MM.1S (cell line): Measurements from ENCODE around the gene PUM1.

ENCODE experiments used
- DNase-seq: peaks from one replicate; pipeline ENCODE4 v3.0.0-alpha.2; 2015
- H2AFZ ChIP-seq: fragments of 300-600 bp; sonication (generic); 2 replicates; pipeline ENCODE4 v1.6.0; 2016; ENCODE audit warnings: antibody characterized with exemption, low read length
- H3F3A ChIP-seq: fragments of 300-600 bp; sonication (generic); 2 replicates; pipeline ENCODE4 v1.6.1; 2016; ENCODE audit warnings: mild to moderate bottlenecking, antibody characterized with exemption, low read length, moderate library complexity, mixed read lengths; ENCODE audit not compliant: insufficient read depth
- H3K27ac ChIP-seq: fragments of 300-600 bp; sonication (generic); 2 replicates; pipeline ENCODE4 v1.5.1; 2016; ENCODE audit warnings: mild to moderate bottlenecking, low read length
- H3K27me3 ChIP-seq: fragments of 300-600 bp; sonication (generic); replicated peaks from 2 replicates; pipeline ENCODE4 v1.6.0; 2016; ENCODE audit warnings: low read length; ENCODE audit not compliant: insufficient read depth
- H3K36me3 ChIP-seq: fragments of 300-600 bp; sonication (generic); replicated peaks from 2 replicates; pipeline ENCODE4 v1.6.1; 2016; ENCODE audit warnings: mild to moderate bottlenecking, low read length, mixed read lengths; ENCODE audit not compliant: insufficient read depth
- H3K4me1 ChIP-seq: fragments of 300-600 bp; sonication (generic); 2 replicates; pipeline ENCODE4 v1.6.1; 2016; ENCODE audit warnings: low read length, mixed read lengths
- H3K4me2 ChIP-seq: fragments of 300-600 bp; sonication (generic); 2 replicates; pipeline ENCODE4 v1.6.0; 2016; ENCODE audit warnings: low read depth, low read length
- H3K4me3 ChIP-seq: fragments of 300-600 bp; sonication (generic); 2 replicates; pipeline ENCODE4 v1.5.1; 2016; ENCODE audit warnings: low read length, mixed read lengths
- H3K79me2 ChIP-seq: fragments of 300-600 bp; sonication (generic); 2 replicates; pipeline ENCODE4 v1.6.1; 2016; ENCODE audit warnings: mixed run types, low read length, mixed read lengths
- H3K9ac ChIP-seq: fragments of 300-600 bp; sonication (generic); 2 replicates; pipeline ENCODE4 v1.6.1; 2016; ENCODE audit warnings: low read length, mixed read lengths
- H3K9me2 ChIP-seq: fragments of 300-600 bp; sonication (generic); replicated peaks from 2 replicates; pipeline ENCODE4 v1.6.1; 2016; ENCODE audit warnings: mild to moderate bottlenecking, low read length, mixed read lengths; ENCODE audit not compliant: insufficient read depth
- H3K9me3 ChIP-seq: fragments of 300-600 bp; sonication (generic); replicated peaks from 2 replicates; pipeline ENCODE4 v1.6.1; 2016; ENCODE audit warnings: mild to moderate bottlenecking, low read length, mixed read lengths; ENCODE audit not compliant: insufficient read depth
- H4K20me1 ChIP-seq: fragments of 300-600 bp; sonication (generic); 2 replicates; pipeline ENCODE4 v1.6.1; 2016; ENCODE audit warnings: mild to moderate bottlenecking, low read length, moderate library complexity, mixed read lengths; ENCODE audit not compliant: insufficient read depth
- EZH2 ChIP-seq: fragments of 300-600 bp; sonication (generic); optimal IDR thresholded peaks from 2 replicates; pipeline ENCODE3; 2017; ENCODE audit warnings: low read depth, mild to moderate bottlenecking, antibody characterized with exemption, low read length, mixed read lengths
- EZH2phosphoT487 ChIP-seq: fragments of 300-600 bp; sonication (generic); IDR thresholded peaks from 2 replicates; pipeline ENCODE4 v1.6.1; 2018; ENCODE audit warnings: antibody characterized with exemption, low read length
- TF ChIP-seq, protein P1 (sequence below): fragments of 300-600 bp; sonication (generic); IDR thresholded peaks from 2 replicates; pipeline ENCODE4 v1.5.1; 2016; ENCODE audit warnings: antibody characterized with exemption, low read length, mixed read lengths

PUM1 gene

DNA sequence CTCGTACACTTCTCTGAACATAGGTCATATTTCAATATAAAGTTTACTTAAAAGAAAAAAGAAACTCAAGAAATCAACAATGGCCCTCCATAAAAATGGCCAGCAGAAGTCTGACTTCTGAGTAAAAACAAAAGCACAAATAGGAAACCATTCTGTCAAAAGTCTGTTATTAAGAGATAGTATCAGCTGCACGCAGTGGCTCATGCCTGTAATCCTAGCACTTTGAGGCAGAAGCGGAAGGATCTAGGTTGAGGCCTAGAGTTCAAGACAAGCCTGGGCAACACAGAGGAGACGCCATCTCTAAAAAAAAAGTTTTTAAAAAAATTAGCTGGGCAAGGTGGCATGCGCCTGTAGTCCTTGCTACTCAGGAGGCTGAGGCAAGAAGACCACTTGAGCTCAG lies 67.3 kb downstream of the PUM1 start:
- no peaks in the 10 kb centered on the region for H3K27me3 ChIP-seq
- DNase-seq, result no peak
- H3F3A ChIP-seq, result no peaks in the 10 kb centered on the region
- H3K4me1 ChIP-seq, result no peaks in the 10 kb centered on the region
- peaks cover 12% of the 10 kb centered on the region; the same call in 1 of the 2 replicates for H3K36me3 ChIP-seq
- H3K27ac ChIP-seq, result no peak overlapping the region
- no peaks in the 10 kb centered on the region for H3K9me3 ChIP-seq
- H3K9ac ChIP-seq, result no peak overlapping the region
- peaks cover 92% of the 10 kb centered on the region for H3K79me2 ChIP-seq
- H4K20me1 ChIP-seq, result peaks cover 27% of the 10 kb centered on the region
- H2AFZ ChIP-seq, result no peak overlapping the region
- no peak overlapping the region for H3K4me3 ChIP-seq
- H3K4me2 ChIP-seq, result no peak overlapping the region
- no peaks in the 10 kb centered on the region for H3K9me2 ChIP-seq
- TF ChIP-seq EZH2 (no peak), EZH2phosphoT487 (no peak)
- TF ChIP-seq, protein P1, sequence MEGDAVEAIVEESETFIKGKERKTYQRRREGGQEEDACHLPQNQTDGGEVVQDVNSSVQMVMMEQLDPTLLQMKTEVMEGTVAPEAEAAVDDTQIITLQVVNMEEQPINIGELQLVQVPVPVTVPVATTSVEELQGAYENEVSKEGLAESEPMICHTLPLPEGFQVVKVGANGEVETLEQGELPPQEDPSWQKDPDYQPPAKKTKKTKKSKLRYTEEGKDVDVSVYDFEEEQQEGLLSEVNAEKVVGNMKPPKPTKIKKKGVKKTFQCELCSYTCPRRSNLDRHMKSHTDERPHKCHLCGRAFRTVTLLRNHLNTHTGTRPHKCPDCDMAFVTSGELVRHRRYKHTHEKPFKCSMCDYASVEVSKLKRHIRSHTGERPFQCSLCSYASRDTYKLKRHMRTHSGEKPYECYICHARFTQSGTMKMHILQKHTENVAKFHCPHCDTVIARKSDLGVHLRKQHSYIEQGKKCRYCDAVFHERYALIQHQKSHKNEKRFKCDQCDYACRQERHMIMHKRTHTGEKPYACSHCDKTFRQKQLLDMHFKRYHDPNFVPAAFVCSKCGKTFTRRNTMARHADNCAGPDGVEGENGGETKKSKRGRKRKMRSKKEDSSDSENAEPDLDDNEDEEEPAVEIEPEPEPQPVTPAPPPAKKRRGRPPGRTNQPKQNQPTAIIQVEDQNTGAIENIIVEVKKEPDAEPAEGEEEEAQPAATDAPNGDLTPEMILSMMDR, result no peak

GRCh38 chr1:30997463-30998057 lies 68.0 kb downstream of the PUM1 start:
- TF ChIP-seq EZH2phosphoT487 (no peak), EZH2 (no peak)
- TF ChIP-seq, protein P1, result no peak
- Histone ChIP-seq H3K79me2 (peaks cover 92% of the 10 kb centered on the region), H3K4me1 (no peaks in the 10 kb centered on the region), H4K20me1 (peaks cover 31% of the 10 kb centered on the region), H3K9me2 (no peaks in the 10 kb centered on the region), H2AFZ (no peak overlapping the region), H3K27me3 (no peaks in the 10 kb centered on the region), H3K27ac (no peak overlapping the region), H3F3A (no peaks in the 10 kb centered on the region), H3K4me2 (no peak overlapping the region), H3K36me3 (peaks cover 12% of the 10 kb centered on the region; the same call in 1 of the 2 replicates), H3K4me3 (no peak overlapping the region), H3K9ac (no peak overlapping the region), H3K9me3 (no peaks in the 10 kb centered on the region)
- no peak for DNase-seq

- no peaks in the 10 kb centered on the region for H3K9me3 ChIP-seq
- peaks cover 30% of the 10 kb centered on the region for H4K20me1 ChIP-seq
- no peaks in the 10 kb centered on the region for H3K27me3 ChIP-seq
- H3K9ac ChIP-seq, result no peak overlapping the region
- H3K27ac ChIP-seq, result no peak overlapping the region
- no peak for DNase-seq
- no peak overlapping the region for H2AFZ ChIP-seq
- H3K36me3 ChIP-seq, result peaks cover 16% of the 10 kb centered on the region; the same call in 1 of the 2 replicates
- TF ChIP-seq EZH2 (no peak), EZH2phosphoT487 (no peak)
- TF ChIP-seq, protein P1, result no peak
- no peaks in the 10 kb centered on the region for H3F3A ChIP-seq
- no peak overlapping the region for H3K4me2 ChIP-seq
- H3K79me2 ChIP-seq, result peaks cover 93% of the 10 kb centered on the region
- no peak overlapping the region for H3K4me3 ChIP-seq
- H3K9me2 ChIP-seq, result no peaks in the 10 kb centered on the region
- H3K4me1 ChIP-seq, result no peaks in the 10 kb centered on the region
These were observed 69.4 kb downstream of the PUM1 start for GRCh38 chr1:30995990-30996612.
